CD4-positive, alpha-beta T cell treated with Interferon gamma for 1 hour (primary cell): ENCODE measurements around the gene PSMA6.
"Not testable (repeated sequence)": the region's sequence is repeated elsewhere in the genome, so short reads cannot be mapped to it uniquely, and the experiment has no call there.

Experiments
- DNase-seq: peaks from one replicate; pipeline ENCODE4 v3.0.0-alpha.2; 2020

Gene PSMA6

GRCh38 chr14:35346738-35347322, 54.6 kb downstream of the PSMA6 start:
- DNase-seq, result no peak

DNA sequence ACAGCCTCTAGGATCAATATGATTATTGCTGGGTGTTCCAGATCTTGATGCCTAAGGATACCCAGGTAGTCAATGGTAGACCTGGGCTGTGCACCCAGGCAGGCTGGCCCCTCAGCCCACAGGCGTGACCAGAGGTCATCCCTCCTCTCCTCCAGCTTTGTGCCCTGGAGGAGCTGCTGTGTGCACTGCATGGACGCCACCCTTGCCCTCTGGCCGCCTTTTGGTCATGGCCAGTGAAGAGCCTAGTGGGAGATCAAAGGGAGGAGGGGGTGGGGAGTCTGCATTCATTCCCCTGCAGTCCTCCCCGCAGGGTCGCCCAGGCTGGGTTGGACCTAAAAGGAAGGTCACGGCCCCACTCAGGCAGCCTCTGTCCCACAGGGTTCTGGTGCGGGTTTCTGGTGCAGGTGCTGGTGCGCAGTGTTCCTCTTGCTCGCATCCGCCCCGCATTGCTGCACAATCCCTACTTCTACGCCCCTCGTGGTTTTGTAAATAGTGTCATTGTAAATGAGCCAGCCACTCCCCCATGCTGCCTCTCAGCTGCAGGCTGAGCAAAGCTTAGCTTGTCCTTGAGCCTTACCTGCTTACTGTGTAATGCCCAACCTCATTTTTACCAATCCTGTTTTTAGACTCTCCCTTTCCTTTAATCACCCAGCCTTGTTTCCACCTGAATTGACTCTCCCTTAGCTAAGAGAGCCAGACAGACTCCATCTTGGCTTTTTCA, 55.3 kb downstream of the PSMA6 start:
- DNase-seq, result no peak

- DNase-seq, result not testable (repeated sequence)
Observed at GRCh38 chr14:35348044-35348380, 55.8 kb downstream of the PSMA6 start.

DNA sequence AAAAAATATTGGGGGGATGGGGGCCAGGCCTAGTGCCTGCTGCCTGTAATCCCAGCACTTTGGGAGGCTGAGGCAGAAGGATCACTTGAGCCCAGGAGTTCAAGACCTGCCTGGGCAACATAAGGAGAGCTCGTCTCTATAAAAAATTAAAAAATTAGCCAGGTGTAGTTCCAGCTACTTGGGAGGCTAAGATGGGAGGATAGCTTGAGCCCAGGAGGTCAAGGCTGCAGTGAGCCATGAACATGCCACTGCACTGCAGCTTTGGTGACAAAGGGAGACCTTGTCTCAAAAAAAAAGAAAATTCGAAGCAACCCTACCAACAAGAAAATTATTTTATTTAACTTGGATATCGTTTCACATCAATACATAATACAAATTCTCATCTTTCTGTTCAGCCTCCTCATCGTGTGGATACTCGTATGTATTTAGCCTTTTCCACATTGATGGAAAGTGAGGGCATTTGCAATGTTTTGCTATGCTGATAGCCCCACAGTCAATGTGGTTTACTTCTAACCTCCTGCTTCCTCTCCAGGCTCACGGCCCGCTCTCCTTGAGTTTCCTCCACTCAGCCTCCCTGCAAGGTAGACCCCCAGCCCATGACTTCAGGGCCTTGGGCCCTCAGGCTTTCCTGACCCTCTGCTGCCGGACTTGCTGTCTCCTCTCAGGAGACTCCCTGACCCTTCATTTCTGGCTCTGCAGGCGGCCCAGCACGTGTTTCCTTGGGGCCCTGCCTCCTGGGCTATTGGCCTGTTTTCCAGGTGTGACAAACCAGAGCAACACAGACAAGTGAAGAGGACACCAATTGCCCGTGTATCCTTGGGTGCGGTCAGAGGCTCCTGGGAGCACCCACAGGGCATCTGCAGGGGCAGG, 57.5 kb downstream of the PSMA6 start:
- DNase-seq, result no peak

DNA sequence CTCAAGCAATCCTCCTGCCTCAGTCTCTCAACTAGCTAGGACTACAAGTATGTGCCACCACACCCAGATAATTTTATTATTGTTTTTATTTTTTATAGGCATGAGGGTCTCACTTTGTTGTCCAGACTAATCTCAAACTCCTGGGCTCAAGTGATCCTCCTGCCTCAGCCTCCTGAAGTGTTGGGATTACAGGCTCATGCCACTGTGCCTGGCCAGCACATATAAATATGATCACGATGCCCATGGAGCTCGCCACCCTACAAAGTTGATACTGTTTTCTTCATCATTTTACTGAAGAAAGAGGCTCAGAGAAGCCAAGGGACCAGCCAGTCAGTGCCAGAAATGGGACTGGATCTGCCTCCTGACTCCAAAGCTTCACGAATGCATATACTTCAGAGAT, 59.3 kb downstream of the PSMA6 start:
- no peak for DNase-seq

- DNase-seq, result no peak
Observed at GRCh38 chr14:35351897-35352273, 59.7 kb downstream of the PSMA6 start.

- no peak for DNase-seq
Observed at GRCh38 chr14:35352274-35353233, 60.4 kb downstream of the PSMA6 start.

DNA sequence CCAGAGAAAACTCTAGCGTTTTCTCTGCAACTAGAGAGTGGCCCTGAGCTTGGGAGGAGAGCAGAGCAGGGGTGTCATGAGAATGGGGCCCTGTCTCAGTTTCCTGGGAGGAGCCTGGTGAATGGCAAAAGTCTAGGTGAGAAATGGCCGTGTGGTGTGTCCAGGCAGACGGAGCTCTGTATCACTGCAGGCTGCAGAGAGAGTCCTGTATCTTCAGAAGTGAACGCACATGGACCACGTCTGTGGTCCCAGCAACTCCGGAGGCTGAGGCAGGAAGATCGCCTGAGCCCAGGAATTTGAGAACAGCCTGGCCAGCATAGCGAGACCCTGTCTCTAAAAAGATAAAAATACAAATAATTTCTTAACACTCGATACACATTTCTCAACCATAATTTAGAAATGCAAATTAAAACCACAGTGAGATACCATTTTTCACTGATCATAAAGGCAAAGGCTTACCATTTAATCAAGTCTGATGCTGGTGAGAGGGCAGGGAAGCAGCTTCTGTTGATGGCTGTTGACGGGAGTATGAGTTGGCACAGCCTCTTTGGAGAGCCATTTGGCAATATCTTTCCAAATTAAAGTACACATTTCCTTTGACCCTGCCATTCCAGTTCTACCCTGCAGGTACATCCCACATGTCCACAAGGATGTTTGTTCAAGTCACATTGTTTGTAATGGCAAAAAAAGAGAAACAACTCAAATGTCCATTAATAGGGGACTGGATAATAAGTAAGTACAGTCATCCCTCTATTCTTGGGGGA, 61.4 kb downstream of the PSMA6 start:
- DNase-seq, result no peak

DNA sequence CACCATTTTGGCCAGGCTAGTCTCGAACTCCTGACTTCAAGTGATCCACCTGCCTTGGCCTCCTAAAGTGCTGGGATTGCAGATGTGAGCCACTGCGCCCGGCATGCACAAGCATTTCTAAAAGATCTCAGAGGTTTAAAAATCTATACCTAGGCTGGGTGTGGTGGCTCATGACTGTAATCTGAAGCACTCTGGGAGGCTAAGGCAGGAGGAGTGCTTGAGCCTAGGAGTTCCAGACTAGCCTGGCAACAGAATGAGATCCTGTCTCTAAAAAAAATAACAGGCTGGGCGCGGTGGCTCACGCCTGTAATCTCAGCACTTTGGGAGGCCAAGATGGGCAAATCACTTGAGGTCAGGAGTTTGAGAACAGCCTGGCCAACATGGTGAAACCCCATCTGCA, 63.1 kb downstream of the PSMA6 start:
- not testable (repeated sequence) for DNase-seq

GRCh38 chr14:35355981-35356841, 64.0 kb downstream of the PSMA6 start:
- no peak for DNase-seq

DNA sequence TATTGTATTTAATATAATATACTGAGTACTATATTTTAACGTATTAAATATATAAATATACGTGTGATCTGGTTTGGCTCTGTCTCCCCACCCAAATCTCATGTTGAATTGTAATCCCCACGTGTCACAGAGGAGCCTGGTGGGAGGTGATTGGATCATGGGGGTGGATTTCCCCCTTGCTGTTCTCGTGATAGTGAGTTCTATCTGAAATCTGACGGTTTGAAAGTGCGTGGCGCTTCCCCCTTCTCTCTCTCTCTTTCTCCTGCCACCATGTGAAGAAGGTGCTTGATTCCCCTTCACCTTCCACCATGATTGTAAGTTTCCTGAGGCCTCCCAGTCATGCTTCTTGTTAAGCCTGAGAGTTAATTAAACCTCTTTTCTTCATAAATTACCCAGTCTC, 67.5 kb downstream of the PSMA6 start:
- not testable (repeated sequence) for DNase-seq

- DNase-seq, result no peak
Observed at GRCh38 chr14:35361141-35361480, 68.9 kb downstream of the PSMA6 start.

- DNase-seq, result no peak
Observed at GRCh38 chr14:35362450-35362849, 70.3 kb downstream of the PSMA6 start.

- no peak for DNase-seq
Observed at GRCh38 chr14:35362911-35363374, 70.8 kb downstream of the PSMA6 start.

DNA sequence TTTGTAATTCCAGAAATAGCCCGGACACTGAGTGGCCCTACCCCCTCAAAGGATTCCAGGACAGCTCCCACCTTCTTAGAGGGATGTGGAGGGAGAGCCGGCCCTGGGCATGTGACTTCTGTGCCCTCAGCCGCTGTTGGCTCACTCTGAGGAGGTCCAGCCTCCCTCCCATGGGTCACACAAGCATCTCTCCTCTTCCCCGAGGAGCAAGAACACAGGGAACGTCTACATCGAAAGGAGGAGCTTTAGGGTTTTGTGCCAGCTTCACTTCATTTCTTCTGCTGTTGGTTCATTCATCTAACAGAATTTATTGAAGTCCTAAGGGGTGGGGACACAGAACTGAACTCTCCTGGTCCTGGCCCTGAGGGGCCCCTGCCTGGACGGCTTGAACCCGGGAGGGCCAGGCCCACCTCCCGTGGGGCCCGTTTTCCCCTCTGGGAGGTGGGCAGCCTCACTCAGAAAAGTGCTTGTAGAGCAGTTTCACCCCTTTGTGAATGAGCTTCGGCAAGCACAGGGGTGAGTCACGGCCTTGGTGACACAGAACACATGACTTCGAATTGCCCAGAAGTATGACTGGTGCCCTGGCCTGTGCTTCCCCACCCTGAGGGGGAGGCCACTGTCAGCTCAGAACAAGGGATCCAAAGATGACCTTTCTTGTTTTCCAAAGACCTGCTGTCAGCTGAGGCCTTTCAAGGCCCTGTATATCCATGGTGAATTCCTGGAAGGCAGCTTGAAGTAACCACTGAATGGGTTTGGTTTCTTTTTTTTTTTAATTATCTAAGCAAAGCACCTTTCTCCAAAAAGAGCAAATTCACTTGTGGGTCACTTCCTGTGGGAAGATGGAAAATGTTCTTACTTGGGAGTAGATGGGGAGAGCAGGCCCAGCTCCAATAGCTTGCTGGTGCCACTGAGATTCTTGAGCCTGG, 73.2 kb downstream of the PSMA6 start:
- peak; percentile 82 for DNase-seq

GRCh38 chr14:35366056-35366451, 73.9 kb downstream of the PSMA6 start:
- peak; percentile 74 for DNase-seq

DNA sequence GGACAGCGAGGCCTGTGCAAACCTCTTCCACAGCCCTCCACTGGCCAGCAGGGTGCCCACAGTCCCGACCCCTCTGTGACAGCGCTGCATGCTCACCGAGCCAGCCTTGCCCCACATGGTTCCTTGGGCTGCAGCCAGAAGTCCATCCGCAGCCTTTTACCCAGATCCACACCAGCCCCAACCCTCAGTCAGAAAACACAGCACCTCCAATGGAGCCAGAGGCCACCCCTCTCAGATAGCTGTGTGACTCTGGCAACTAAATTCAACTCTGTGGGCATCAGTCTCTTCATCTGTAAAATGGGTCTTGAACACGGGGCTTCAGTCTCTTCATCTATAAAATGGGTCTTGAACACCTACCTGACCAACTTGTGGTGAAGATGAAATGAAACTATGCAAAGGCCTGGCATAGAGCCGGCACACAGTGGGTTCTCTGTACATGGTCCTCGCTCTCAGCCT, 74.4 kb downstream of the PSMA6 start:
- DNase-seq, result no peak

- no peak for DNase-seq
Observed at GRCh38 chr14:35367056-35367372, 74.8 kb downstream of the PSMA6 start.
